Measurements from ENCODE around the gene CLPX.

GRCh38 chr15:65192016-65192415, 6.9 kb upstream of the CLPX start:
- no peak for TF ChIP-seq CTCF (conservative IDR thresholded peaks at IDR 0.05; ENCODE audit: low read depth, low read length)
- TF ChIP-seq EZH2 (IDR thresholded peaks at IDR 0.05; ENCODE audit: low read length, unreplicated experiment), result no peak
- TF ChIP-seq EZH2phosphoT487 (IDR thresholded peaks at IDR 0.05; ENCODE audit: borderline replicate concordance, low read length), result no peak

All from PC-3 (cell line).